Fibroblast of lung (primary cell): Measurements from ENCODE around the gene FKBP8. TPM values are rescaled to one million over a fixed set of nuclear protein-coding genes. Genes with fewer than 3 reads are reported as not detected.
"Not testable (repeated sequence)": the region's sequence is repeated elsewhere in the genome, so short reads cannot be mapped to it uniquely, and the experiment has no call there.

ENCODE experiments used
- DNase-seq, 2 donors: peaks; one replicate each; pipeline versions ENCODE4 v3.0.0 to v3.0.0-alpha.2; 2010; ENCODE audit warnings: low read depth in 2 of 2
- H2AFZ ChIP-seq: 2 replicates; pipeline ENCODE4 v1.5.1; 2012; ENCODE audit warnings: low read length, control low read depth, inconsistent platforms
- H3K27ac ChIP-seq: 2 replicates; pipeline ENCODE4 v1.5.1; 2011; ENCODE audit warnings: low read length, control low read depth; ENCODE audit not compliant: insufficient read depth
- H3K27me3 ChIP-seq: 2 replicates; pipeline ENCODE4 v1.5.1; 2011; ENCODE audit warnings: mild to moderate bottlenecking, low read length; ENCODE audit not compliant: control insufficient read depth, insufficient read depth
- H3K36me3 ChIP-seq: 2 replicates; pipeline ENCODE4 v1.5.1; 2011; ENCODE audit warnings: low read length; ENCODE audit not compliant: control insufficient read depth, insufficient read depth
- H3K4me1 ChIP-seq: 2 replicates; pipeline ENCODE4 v1.5.1; 2011; ENCODE audit warnings: low read length; ENCODE audit not compliant: control insufficient read depth, insufficient read depth; ENCODE audit errors: extremely low read depth
- H3K4me2 ChIP-seq: 2 replicates; pipeline ENCODE4 v1.5.1; 2011; ENCODE audit warnings: low read length, control low read depth; ENCODE audit not compliant: insufficient read depth; ENCODE audit errors: extremely low read depth
- H3K4me3 ChIP-seq, 4 experiments: fragments of 200-600 bp in 1 of 4; sonication (generic) in 1 of 4; replicated peaks in 1 of 4; 2 replicates each; pipeline ENCODE4 v1.5.1; 2011 to 2016; ENCODE audit warnings: low read length in 4 of 4, low read depth in 3 of 4, mild to moderate bottlenecking in 3 of 4, control low read depth in 2 of 4, inconsistent platforms in 1 of 4, mixed read lengths in 1 of 4; ENCODE audit not compliant: insufficient read depth in 1 of 4; ENCODE audit errors: control extremely low read depth in 1 of 4
- H3K79me2 ChIP-seq: 2 replicates; pipeline ENCODE4 v1.5.1; 2012; ENCODE audit warnings: mild to moderate bottlenecking, low read length, inconsistent platforms; ENCODE audit not compliant: control insufficient read depth, insufficient read depth
- H3K9ac ChIP-seq: 2 replicates; pipeline ENCODE4 v1.5.1; 2011; ENCODE audit warnings: mild to moderate bottlenecking, low read length, control low read depth; ENCODE audit not compliant: insufficient read depth
- H3K9me3 ChIP-seq: 2 replicates; pipeline ENCODE4 v1.5.1; 2012; ENCODE audit warnings: low read depth, low read length; ENCODE audit not compliant: control insufficient read depth, insufficient read depth
- H4K20me1 ChIP-seq: 2 replicates; pipeline ENCODE4 v1.5.1; 2011; ENCODE audit warnings: low read length; ENCODE audit not compliant: control insufficient read depth, insufficient read depth; ENCODE audit errors: extremely low read depth
- EZH2 ChIP-seq: IDR thresholded peaks from 2 replicates; pipeline ENCODE4 v1.5.1; 2012; ENCODE audit warnings: low read length, control low read depth, mild to moderate bottlenecking; ENCODE audit errors: missing control alignments
- polyA minus RNA-seq: library from RNA; depleted of rRNA, polyadenylated mRNA; stranded (reverse); fragments of >200 nt; gene quantifications from 2 replicates; pipeline ENCODE4 v1.2.3, GENCODE V29; 2011; ENCODE audit warnings: low replicate concordance
- polyA plus RNA-seq, 2 donors: library from polyadenylated mRNA; depleted of rRNA in 1 of 2; stranded (reverse) in 1 of 2; unstranded in 1 of 2; fragments of >200 nt; gene quantifications; 2 replicates each; pipeline ENCODE4 v1.2.1, GENCODE V29; 2011 to 2012; ENCODE audit warnings: missing spikeins in 1 of 2
- total RNA-seq: library from RNA; depleted of rRNA; stranded (reverse); fragments of >200 nt; gene quantifications from 2 replicates; pipeline ENCODE4 v1.2.1, GENCODE V29; 2014
- TF ChIP-seq, protein P1 (sequence below), 2 donors: IDR thresholded peaks in 1 of 2; conservative IDR thresholded peaks in 1 of 2; 1 replicate in 1 of 2; 2 replicates in 1 of 2; pipeline ENCODE4 v1.5.1; 2011 to 2012; ENCODE audit warnings: low read length in 2 of 2, control low read depth in 1 of 2, inconsistent platforms in 1 of 2, low read depth in 1 of 2, mild to moderate bottlenecking in 1 of 2

Gene FKBP8
- total RNA-seq = 230 and 289 TPM in 2 replicates
- 128 and 135 TPM in 2 replicates for polyA plus RNA-seq
- 268 and 272 TPM in 2 replicates for polyA plus RNA-seq (2012)
- polyA minus RNA-seq = 98.0 and 170 TPM in 2 replicates

GRCh38 chr19:18542941-18543813 is at the start of gene FKBP8:
Gene FKBP8 (minus strand): TSS chr19:18543573. CDS start chr19:18541970, 1,603 bp downstream.
- Histone ChIP-seq H3K9ac (peak within 1 kb of the TSS; percentile 75), H3K27ac (peak within 1 kb of the TSS; percentile 64), H3K27me3 (no peaks in the 10 kb centered on the region), H4K20me1 (no peaks in the 10 kb centered on the region), H3K9me3 (no peaks in the 10 kb centered on the region), H2AFZ (peak within 1 kb of the TSS; percentile 72), H3K36me3 (peaks cover 20% of the 10 kb centered on the region), H3K4me2 (peak within 1 kb of the TSS; percentile 97), H3K4me3 (peak within 1 kb of the TSS; percentile 66 to 79 (median 68)), H3K4me1 (peaks cover 4% of the 10 kb centered on the region), H3K79me2 (peaks cover 15% of the 10 kb centered on the region)
- DNase-seq = peak; percentile 82 to 85
- TF ChIP-seq, protein P1, sequence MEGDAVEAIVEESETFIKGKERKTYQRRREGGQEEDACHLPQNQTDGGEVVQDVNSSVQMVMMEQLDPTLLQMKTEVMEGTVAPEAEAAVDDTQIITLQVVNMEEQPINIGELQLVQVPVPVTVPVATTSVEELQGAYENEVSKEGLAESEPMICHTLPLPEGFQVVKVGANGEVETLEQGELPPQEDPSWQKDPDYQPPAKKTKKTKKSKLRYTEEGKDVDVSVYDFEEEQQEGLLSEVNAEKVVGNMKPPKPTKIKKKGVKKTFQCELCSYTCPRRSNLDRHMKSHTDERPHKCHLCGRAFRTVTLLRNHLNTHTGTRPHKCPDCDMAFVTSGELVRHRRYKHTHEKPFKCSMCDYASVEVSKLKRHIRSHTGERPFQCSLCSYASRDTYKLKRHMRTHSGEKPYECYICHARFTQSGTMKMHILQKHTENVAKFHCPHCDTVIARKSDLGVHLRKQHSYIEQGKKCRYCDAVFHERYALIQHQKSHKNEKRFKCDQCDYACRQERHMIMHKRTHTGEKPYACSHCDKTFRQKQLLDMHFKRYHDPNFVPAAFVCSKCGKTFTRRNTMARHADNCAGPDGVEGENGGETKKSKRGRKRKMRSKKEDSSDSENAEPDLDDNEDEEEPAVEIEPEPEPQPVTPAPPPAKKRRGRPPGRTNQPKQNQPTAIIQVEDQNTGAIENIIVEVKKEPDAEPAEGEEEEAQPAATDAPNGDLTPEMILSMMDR (conservative IDR thresholded peaks at IDR 0.05 in 1 of 2, IDR thresholded peaks at IDR 0.05 in 1 of 2; ENCODE audit: low read depth in 1 of 2, low read length in 2 of 2) = no peak
- no peak for TF ChIP-seq EZH2

DNA sequence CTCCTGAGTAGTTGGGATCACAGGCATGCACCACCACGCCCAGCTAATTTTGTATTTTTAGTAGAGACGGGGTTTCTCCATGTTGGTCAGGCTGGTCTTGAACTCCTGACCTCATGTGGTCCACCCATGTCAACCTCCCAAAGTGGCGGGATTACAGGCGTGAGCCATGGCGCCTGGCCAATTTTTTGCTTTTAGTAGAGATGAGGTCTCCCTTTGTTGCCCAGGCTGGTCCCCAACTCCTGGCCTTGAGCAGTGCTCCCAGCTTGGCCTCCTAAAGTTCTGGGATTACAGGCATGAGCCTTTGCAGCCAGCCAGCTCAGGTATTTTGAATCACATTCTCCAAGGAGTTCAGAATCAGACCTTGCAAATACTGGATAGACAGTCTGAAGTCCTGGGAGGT is 49.4 kb upstream of the FKBP8 start:
- H3K27ac ChIP-seq, H4K20me1 ChIP-seq, H3K9ac ChIP-seq, H3K27me3 ChIP-seq, H3K36me3 ChIP-seq, H3K79me2 ChIP-seq, DNase-seq, H3K9me3 ChIP-seq, H3K4me3 ChIP-seq, H3K4me2 ChIP-seq, H2AFZ ChIP-seq, H3K4me1 ChIP-seq: not testable (repeated sequence)

GRCh38 chr19:18591735-18592385 is 48.5 kb upstream of the FKBP8 start:
- Histone ChIP-seq H3K79me2 (no peaks in the 10 kb centered on the region), H3K4me2 (no peak overlapping the region), H3K9me3 (no peaks in the 10 kb centered on the region), H3K27me3 (no peaks in the 10 kb centered on the region), H3K36me3 (peaks cover 3% of the 10 kb centered on the region), H3K9ac (no peak overlapping the region), H3K4me1 (peaks cover 5% of the 10 kb centered on the region), H2AFZ (no peak overlapping the region), H3K27ac (no peak overlapping the region), H3K4me3 (no peak overlapping the region), H4K20me1 (no peaks in the 10 kb centered on the region)
- TF ChIP-seq EZH2 = no peak
- TF ChIP-seq, protein P1 (conservative IDR thresholded peaks at IDR 0.05 in 1 of 2, IDR thresholded peaks at IDR 0.05 in 1 of 2; ENCODE audit: low read depth in 1 of 2, low read length in 2 of 2) = no peak
- no peak for DNase-seq
